Pancreas (tissue), 10 donors: Measurements from ENCODE around the gene HLA-C. TPM values are rescaled to one million over a fixed set of nuclear protein-coding genes. Genes with fewer than 3 reads are reported as not detected.
"Not testable (repeated sequence)": the region's sequence is repeated elsewhere in the genome, so short reads cannot be mapped to it uniquely, and the experiment has no call there.

Source experiments
- ATAC-seq, 4 donors: fragments of 200-7000 bp; cut with Tn5 transposase; one replicate each; pipeline versions ENCODE4 v1.8.0 to v1.9.1; 2020; ENCODE audit warnings: mild to moderate bottlenecking in 4 of 4, moderate library complexity in 4 of 4
- DNase-seq, 6 donors: peaks; one replicate each; pipeline ENCODE4 v3.0.0-alpha.2; 2020
- FAIRE-seq: peaks from 2 replicates; lab custom pipeline; 2012; peaks lifted over from hg19 to GRCh38; lab: Jason Lieb, UNC
- H3K27ac ChIP-seq, 4 donors: fragments of 200-600 bp; sonication (generic); 1 replicate in 3 of 4; 2 replicates in 1 of 4; pipeline versions ENCODE4 v1.5.0 to v1.8.0; 2020
- H3K27me3 ChIP-seq, 4 donors: fragments of 200-600 bp; one replicate each; pipeline ENCODE4 v1.8.0; 2021
- H3K36me3 ChIP-seq, 3 donors: fragments of 200-600 bp; sonication (generic) in 1 of 3; one replicate each; pipeline versions ENCODE4 v1.5.0 to v1.8.0; 2020 to 2021
- H3K4me1 ChIP-seq, 3 donors: fragments of 200-600 bp; one replicate each; pipeline ENCODE4 v1.8.0; 2021
- H3K4me3 ChIP-seq, 4 donors: fragments of 200-600 bp; sonication (generic) in 2 of 4; one replicate each; pipeline versions ENCODE4 v1.5.0 to v1.8.0; 2020 to 2021
- H3K9me3 ChIP-seq, 4 donors: fragments of 200-600 bp; one replicate each; pipeline ENCODE4 v1.8.0; 2021
- CTCF ChIP-seq, 4 donors: fragments of 200-600 bp; sonication (generic) in 3 of 4; IDR thresholded peaks; one replicate each; pipeline versions ENCODE4 v1.5.0 to v1.8.0; 2021; ENCODE audit warnings: antibody characterized with exemption in 4 of 4
- WGBS, 2 donors: extraction: QIAGEN DNeasy Blood & Tissue Kit; methylation state at CpG; one replicate each; pipeline ENCODE4 v1.1.7; 2013; 5-methylcytosine and 5-hydroxymethylcytosine counted together
- intact Hi-C, 3 donors: fragments of 100-400 bp; cut with DNase I; formaldehyde crosslinking; loops; one replicate each; pipeline versions ENCODE4 v1.11.1 to v1.14.2; 2022
- polyA plus RNA-seq, 2 donors: library from polyadenylated mRNA; stranded (reverse); fragments of 200-250 nt; gene quantifications; one replicate each; pipeline ENCODE4 v1.2.3, GENCODE V29; 2013
- total RNA-seq, 6 donors: library from RNA; stranded (reverse); fragmentation: NEBNext Ultra II Directional in 4 of 6; extraction: Animal tissue kit (Norgen Biotek cat#: 25700) in 4 of 6; gene quantifications; one replicate each; pipeline versions ENCODE4 v1.2.1 to v1.2.4, GENCODE V29; 2021 to 2023
- donor health status: healthy with polysubstance abuse.
- donor health status: DM: no; HTN: no; CAD: no; lungs with moderate emphysema.
- donor health status: DM: no; HTN: no; CAD: no.
- donor health status: control.
- donor health status: control.
- donor health status: Bipolar disorder and iron deficiency.
- donor health status: DM: yes; HTN: yes; CAD: no.
- donor health status: DM: no; HTN: no; CAD: no.
- donor health status: DM: no; HTN: no; CAD: no.
- donor health status: DM: yes; HTN: yes; CAD: no.

HLA-C gene
- total and polyA plus RNA-seq, 8 donors = 135 to 297 (median 173) TPM

GRCh38 chr6:31267651-31268368 is 4.1 kb downstream of the HLA-C start:
- Histone ChIP-seq H3K4me1 (peaks cover 0 to 3% (median 0%) of the 10 kb centered on the region in 3 donors), H3K4me3 (no peak overlapping the region), H3K27ac (no peak overlapping the region), H3K27me3 (no peaks in the 10 kb centered on the region), H3K36me3 (no peaks in the 10 kb centered on the region), H3K9me3 (no peaks in the 10 kb centered on the region)
- intact Hi-C loops = no loop called here
- no peak for DNase-seq
- FAIRE-seq = no peak
- ATAC-seq = no peak
- TF ChIP-seq CTCF (IDR thresholded peaks at IDR 0.05) = no peak
- WGBS, 2 donors = 51 to 55% methylated on average over 7 of the region's 7 CpGs

GRCh38 chr6:31266567-31267360 is 5.1 kb downstream of the HLA-C start:
- Histone ChIP-seq H3K9me3 (no peaks in the 10 kb centered on the region), H3K27me3 (no peaks in the 10 kb centered on the region), H3K4me1 (no peaks in the 10 kb centered on the region), H3K4me3 (no peak overlapping the region), H3K36me3 (no peaks in the 10 kb centered on the region), H3K27ac (no peak overlapping the region)
- ATAC-seq (no peak), DNase-seq (no peak), FAIRE-seq (no peak)
- 41 to 43% methylated on average over 7 of the region's 7 CpGs for WGBS, 2 donors
- intact Hi-C loops = no loop called here
- no peak for TF ChIP-seq CTCF (IDR thresholded peaks at IDR 0.05)

GRCh38 chr6:31265926-31266325 is 6.0 kb downstream of the HLA-C start:
- Histone ChIP-seq H3K9me3 (no peaks in the 10 kb centered on the region), H3K4me1 (no peaks in the 10 kb centered on the region), H3K27ac (no peak overlapping the region), H3K36me3 (no peaks in the 10 kb centered on the region), H3K4me3 (no peak overlapping the region), H3K27me3 (no peaks in the 10 kb centered on the region)
- 39 to 62% methylated on average over 2 of the region's 2 CpGs for WGBS, 2 donors
- FAIRE-seq = no peak
- no peak for TF ChIP-seq CTCF (IDR thresholded peaks at IDR 0.05)
- no peak for ATAC-seq
- no peak for DNase-seq
- intact Hi-C loops = no loop called here

GRCh38 chr6:31263346-31263933 is 8.5 kb downstream of the HLA-C start:
- H3K36me3 ChIP-seq, ATAC-seq, H3K9me3 ChIP-seq, H3K4me3 ChIP-seq, DNase-seq, H3K4me1 ChIP-seq, H3K27me3 ChIP-seq, H3K27ac ChIP-seq, intact Hi-C loops, FAIRE-seq: not testable (repeated sequence)
- 55 to 56% methylated on average over 3 to 5 of the region's 5 CpGs for WGBS, 2 donors

GRCh38 chr6:31259995-31260394 is 11.9 kb downstream of the HLA-C start:
- H3K4me1 ChIP-seq, FAIRE-seq, H3K36me3 ChIP-seq, ATAC-seq, H3K4me3 ChIP-seq, DNase-seq, H3K27me3 ChIP-seq, H3K27ac ChIP-seq, intact Hi-C loops, H3K9me3 ChIP-seq: not testable (repeated sequence)
- WGBS, 2 donors = 25 to 31% methylated on average over 2 to 3 of the region's 3 CpGs
